HepG2 (cell line): ENCODE data around the gene ZFYVE26. TPM values are rescaled to one million over a fixed set of nuclear protein-coding genes. Genes with fewer than 3 reads are reported as not detected.
A peak's percentile ranks its signal among the peaks of the same experiment; 100 is the strongest.

ENCODE experiments used
- CC2D1A ChIP-seq: sonication (generic); formaldehyde crosslinking; IDR thresholded peaks from 2 replicates; pipeline ENCODE4 v1.8.1; 2023; ENCODE audit warnings: mild to moderate bottlenecking, missing genetic modification reagents
- FOXA1 ChIP-seq, 2 experiments: fragments of 450-650 bp in 1 of 2; sonication (generic) in 1 of 2; formaldehyde crosslinking in 1 of 2; IDR thresholded peaks; 2 replicates each; pipeline versions ENCODE4 v1.4.0 to v1.6.1; 2016 to 2020; ENCODE audit warnings: missing genetic modification reagents in 1 of 2
- HMGA1 ChIP-seq: sonication (generic); formaldehyde crosslinking; conservative IDR thresholded peaks from 2 replicates; pipeline ENCODE4 v1.4.0; 2020; ENCODE audit warnings: missing genetic modification reagents
- HMGXB3 ChIP-seq: sonication (generic); formaldehyde crosslinking; IDR thresholded peaks from 2 replicates; pipeline ENCODE4 v1.4.0; 2020; ENCODE audit warnings: missing genetic modification reagents, borderline replicate concordance
- HNF4A ChIP-seq: sonication (generic); formaldehyde crosslinking; IDR thresholded peaks from 2 replicates; pipeline ENCODE4 v1.4.0; 2020; ENCODE audit warnings: missing genetic modification reagents
- JDP2 ChIP-seq: sonication (generic); formaldehyde crosslinking; IDR thresholded peaks from 2 replicates; pipeline ENCODE4 v1.8.1; 2022; ENCODE audit warnings: missing genetic modification reagents, borderline replicate concordance
- JUN ChIP-seq: sonication (generic); formaldehyde crosslinking; IDR thresholded peaks from 2 replicates; pipeline ENCODE4 v1.4.0; 2020; ENCODE audit warnings: mild to moderate bottlenecking, missing genetic modification reagents
- PHB2 ChIP-seq: fragments of 450-650 bp; IDR thresholded peaks from 2 replicates; pipeline ENCODE4 v1.6.1; 2018; ENCODE audit not compliant: partially characterized antibody
- PTBP1 ChIP-seq: fragments of 200-400 bp; formaldehyde crosslinking; IDR thresholded peaks from 2 replicates; pipeline ENCODE4 v1.6.1; 2018; ENCODE audit warnings: low read length, low read depth; ENCODE audit not compliant: poor library complexity, severe bottlenecking
- STAT6 ChIP-seq: sonication (generic); formaldehyde crosslinking; IDR thresholded peaks from 2 replicates; pipeline ENCODE4 v1.4.0; 2020; ENCODE audit warnings: missing genetic modification reagents, mild to moderate bottlenecking, borderline replicate concordance
- ZBTB34 ChIP-seq: sonication (generic); formaldehyde crosslinking; IDR thresholded peaks from 2 replicates; pipeline ENCODE4 v1.8.0; 2022; ENCODE audit warnings: mild to moderate bottlenecking, missing genetic modification reagents
- ZHX2 ChIP-seq, 2 experiments: sonication (generic) in 1 of 2; formaldehyde crosslinking in 1 of 2; IDR thresholded peaks; 2 replicates each; pipeline versions ENCODE4 v1.6.1 to v1.9.0; 2014 to 2022; ENCODE audit warnings: antibody characterized with exemption in 1 of 2, borderline replicate concordance in 1 of 2, inconsistent platforms in 1 of 2, low read depth in 1 of 2, missing genetic modification reagents in 1 of 2
- ZNF382 ChIP-seq: sonication (generic); formaldehyde crosslinking; IDR thresholded peaks from 2 replicates; pipeline ENCODE4 v1.5.0; 2020; ENCODE audit warnings: missing genetic modification reagents, mild to moderate bottlenecking, borderline replicate concordance
- polyA plus RNA-seq, 8 experiments: library from polyadenylated mRNA; depleted of rRNA in 3 of 8; stranded (reverse) in 7 of 8; unstranded in 1 of 8; fragments of >200 nt; fragmentation: Illumina TruSeq in 4 of 8; extraction: Trizol in 4 of 8; gene quantifications; 2 replicates each; pipeline versions ENCODE4 v1.2.1 to v1.2.3, GENCODE V29; 2011 to 2016; ENCODE audit warnings: low read depth in 4 of 8, missing spikeins in 1 of 8, mixed read lengths in 1 of 8; ENCODE audit not compliant: insufficient read depth in 1 of 8
- total RNA-seq, 5 experiments: library from RNA; depleted of rRNA; stranded (reverse); fragments of >200 nt; fragmentation: Illumina TruSeq; extraction: Trizol; gene quantifications; 2 replicates each; pipeline ENCODE4 v1.2.3, GENCODE V29; 2016; ENCODE audit warnings: low read depth in 1 of 5

The ZFYVE26 gene
- total and polyA plus RNA-seq, 2 of the 13 experiments (the other 11 are each of a cell fraction or from before 2014, with no cell fraction given) = 13.6 to 16.4 TPM

- TF ChIP-seq ZHX2 (IDR thresholded peaks at IDR 0.05; ENCODE audit: low read depth) (no peak), ZHX2 (CRISPR knock-in tag; IDR thresholded peaks at IDR 0.05; ENCODE audit: borderline replicate concordance) (no peak), HNF4A (CRISPR knock-in tag) (peak; percentile 88), HMGA1 (CRISPR knock-in tag) (no peak), STAT6 (CRISPR knock-in tag) (no peak), JDP2 (CRISPR knock-in tag) (no peak), HMGXB3 (CRISPR knock-in tag) (no peak), CC2D1A (no peak), JUN (CRISPR knock-in tag) (no peak), PTBP1 (no peak), PHB2 (no peak), FOXA1 (IDR thresholded peaks at IDR 0.05) (no peak), FOXA1 (CRISPR knock-in tag; IDR thresholded peaks at IDR 0.05) (no peak), ZBTB34 (no peak), ZNF382 (CRISPR knock-in tag) (no peak)
Measured at GRCh38 chr14:67738740-67739504, 77.5 kb downstream of the ZFYVE26 start (continued).
